IMR-90 (cell line): ENCODE data around the gene PLCH2.

Experiments
- POLR2A ChIP-seq: IDR thresholded peaks from 2 replicates; pipeline ENCODE4 v1.6.1; 2012; ENCODE audit warnings: mild to moderate bottlenecking, low read depth, low read length
- RFX5 ChIP-seq: IDR thresholded peaks from 2 replicates; pipeline ENCODE4 v1.8.0; 2012; ENCODE audit warnings: low read depth, mild to moderate bottlenecking, low read length, moderate library complexity
- USF2 ChIP-seq: fragments of 150-350 bp; IDR thresholded peaks from 2 replicates; pipeline ENCODE4 v1.6.1; 2017; ENCODE audit warnings: mild to moderate bottlenecking, antibody characterized with exemption, low read length, low read depth
- TF ChIP-seq, protein P1 (sequence below): conservative IDR thresholded peaks from 2 replicates; pipeline ENCODE4 v1.5.1; 2012; ENCODE audit warnings: mild to moderate bottlenecking, low read depth, low read length, improper control_type of control experiment

GRCh38 chr1:2480236-2480985, 4.3 kb downstream of the PLCH2 start:
- TF ChIP-seq RFX5 (no peak), USF2 (no peak), POLR2A (no peak)
- TF ChIP-seq, protein P1, sequence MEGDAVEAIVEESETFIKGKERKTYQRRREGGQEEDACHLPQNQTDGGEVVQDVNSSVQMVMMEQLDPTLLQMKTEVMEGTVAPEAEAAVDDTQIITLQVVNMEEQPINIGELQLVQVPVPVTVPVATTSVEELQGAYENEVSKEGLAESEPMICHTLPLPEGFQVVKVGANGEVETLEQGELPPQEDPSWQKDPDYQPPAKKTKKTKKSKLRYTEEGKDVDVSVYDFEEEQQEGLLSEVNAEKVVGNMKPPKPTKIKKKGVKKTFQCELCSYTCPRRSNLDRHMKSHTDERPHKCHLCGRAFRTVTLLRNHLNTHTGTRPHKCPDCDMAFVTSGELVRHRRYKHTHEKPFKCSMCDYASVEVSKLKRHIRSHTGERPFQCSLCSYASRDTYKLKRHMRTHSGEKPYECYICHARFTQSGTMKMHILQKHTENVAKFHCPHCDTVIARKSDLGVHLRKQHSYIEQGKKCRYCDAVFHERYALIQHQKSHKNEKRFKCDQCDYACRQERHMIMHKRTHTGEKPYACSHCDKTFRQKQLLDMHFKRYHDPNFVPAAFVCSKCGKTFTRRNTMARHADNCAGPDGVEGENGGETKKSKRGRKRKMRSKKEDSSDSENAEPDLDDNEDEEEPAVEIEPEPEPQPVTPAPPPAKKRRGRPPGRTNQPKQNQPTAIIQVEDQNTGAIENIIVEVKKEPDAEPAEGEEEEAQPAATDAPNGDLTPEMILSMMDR: no peak
